Heart left ventricle (tissue), 16 donors: ENCODE data around the gene CTBP1. TPM values are rescaled to one million over a fixed set of nuclear protein-coding genes. Genes with fewer than 3 reads are reported as not detected.

ENCODE experiments used
- ATAC-seq, 4 donors: fragments of 200-7000 bp; cut with Tn5 transposase; one replicate each; pipeline ENCODE4 v1.9.1; 2020 to 2022; ENCODE audit warnings: moderate library complexity in 4 of 4, mild to moderate bottlenecking in 3 of 4, moderate number of reproducible peaks in 1 of 4
- DNase-seq, 5 donors: peaks; one replicate each; pipeline ENCODE4 v3.0.0-alpha.2; 2020
- H3K27ac ChIP-seq, 12 donors: fragments of 200-600 bp; sonication (generic) in 4 of 12; one replicate each; pipeline versions ENCODE4 v1.5.0 to v1.8.0; 2016 to 2022; ENCODE audit warnings: mild to moderate bottlenecking in 2 of 12
- H3K27me3 ChIP-seq, 9 donors: fragments of 200-600 bp; sonication (generic) in 2 of 9; one replicate each; pipeline versions ENCODE4 v1.5.1 to v1.8.0; 2016 to 2022; ENCODE audit warnings: mild to moderate bottlenecking in 3 of 9
- H3K36me3 ChIP-seq, 9 donors: fragments of 200-600 bp; sonication (generic) in 2 of 9; one replicate each; pipeline versions ENCODE4 v1.5.0 to v1.8.0; 2018 to 2022; ENCODE audit warnings: mild to moderate bottlenecking in 2 of 9
- H3K4me1 ChIP-seq, 12 donors: fragments of 200-600 bp; sonication (generic) in 4 of 12; one replicate each; pipeline versions ENCODE4 v1.5.0 to v1.8.0; 2016 to 2022; ENCODE audit warnings: mild to moderate bottlenecking in 3 of 12
- H3K4me3 ChIP-seq, 12 donors: fragments of 200-600 bp; sonication (generic) in 4 of 12; one replicate each; pipeline versions ENCODE4 v1.5.0 to v1.8.0; 2017 to 2022; ENCODE audit warnings: mild to moderate bottlenecking in 9 of 12, moderate library complexity in 4 of 12
- H3K9me3 ChIP-seq, 12 donors: fragments of 200-600 bp; sonication (generic) in 4 of 12; one replicate each; pipeline versions ENCODE4 v1.5.0 to v1.8.0; 2016 to 2022; ENCODE audit warnings: mild to moderate bottlenecking in 1 of 12
- POLR2A ChIP-seq, 2 donors: fragments of 450-650 bp; IDR thresholded peaks; one replicate each; pipeline ENCODE4 v1.6.1; 2017; ENCODE audit warnings: antibody characterized with exemption in 2 of 2, mild to moderate bottlenecking in 2 of 2, moderate library complexity in 2 of 2
- WGBS, 4 donors: extraction: QIAGEN DNeasy Blood & Tissue Kit in 2 of 4; methylation state at CpG; one replicate each; pipeline versions ENCODE4 v1.1.5 to v1.1.7; 2013 to 2018; 5-methylcytosine and 5-hydroxymethylcytosine counted together
- intact Hi-C, 10 donors: fragments of 100-400 bp; cut with DNase I; formaldehyde crosslinking; loops; one replicate each; pipeline versions ENCODE4 v1.11.1 to v1.14.2; 2022
- polyA plus RNA-seq, 2 donors: library from polyadenylated mRNA; stranded (reverse); fragments of 200-250 nt; gene quantifications; one replicate each; pipeline ENCODE4 v1.2.3, GENCODE V29; 2013
- total RNA-seq, 9 donors: library from RNA; depleted of rRNA in 2 of 9; stranded (reverse); fragments of >200 nt in 2 of 9; fragmentation: NEBNext Ultra II Directional in 3 of 9; extraction: Animal tissue kit (Norgen Biotek cat#: 25700) in 3 of 9; gene quantifications; one replicate each; pipeline versions ENCODE4 v1.1.0 to v1.2.4, GENCODE V29; 2016 to 2023
- TF ChIP-seq, protein P1 (sequence below), 12 donors: fragments of 200-600 bp; sonication (generic) in 4 of 12; IDR thresholded peaks; one replicate each; pipeline versions ENCODE4 v1.5.0 to v1.8.0; 2018 to 2022; ENCODE audit warnings: antibody characterized with exemption in 12 of 12, mild to moderate bottlenecking in 5 of 12
- donor health status: ischemic (EF 13 %, LVEDD 7.1; RV severe dilation, severe dysfunction).
- donor health status: healthy with polysubstance abuse.
- donor health status: DM: no; HTN: yes; CAD: no.
- donor health status: DM: no; HTN: no; CAD: no.
- donor health status: ischemic (EF 25% LVEDD 6.9; RV normal size, moderate dysfunction).
- donor health status: ischemic (EF 25% LVEDD 5.7; RV mildly dilated, moderate dysfunction).
- donor health status: healthy.
- donor health status: DM: yes; HTN: yes; CAD: no.
- donor health status: ischemic (EF 35%, LVEDD 5.7; RV mildly dilated, moderate dysfunction).
- donor health status: nonischemic (EF 11% LVEDD 7.7; RV severe dilation, severe dysfunction).
- donor health status: DM: yes; HTN: yes; CAD: no.
- donor health status: PGD.
- donor health status: ischemic (EF 29% LVEDD 5.4; RV normal size, mild dysfunction).
- donor health status: nonischemic (EF 23%, LVEDD 6.1; RV moderate dilation, normal function).

CTBP1 gene
- total and polyA plus RNA-seq, 11 donors, result 92.0 to 165 (median 128) TPM

DNA sequence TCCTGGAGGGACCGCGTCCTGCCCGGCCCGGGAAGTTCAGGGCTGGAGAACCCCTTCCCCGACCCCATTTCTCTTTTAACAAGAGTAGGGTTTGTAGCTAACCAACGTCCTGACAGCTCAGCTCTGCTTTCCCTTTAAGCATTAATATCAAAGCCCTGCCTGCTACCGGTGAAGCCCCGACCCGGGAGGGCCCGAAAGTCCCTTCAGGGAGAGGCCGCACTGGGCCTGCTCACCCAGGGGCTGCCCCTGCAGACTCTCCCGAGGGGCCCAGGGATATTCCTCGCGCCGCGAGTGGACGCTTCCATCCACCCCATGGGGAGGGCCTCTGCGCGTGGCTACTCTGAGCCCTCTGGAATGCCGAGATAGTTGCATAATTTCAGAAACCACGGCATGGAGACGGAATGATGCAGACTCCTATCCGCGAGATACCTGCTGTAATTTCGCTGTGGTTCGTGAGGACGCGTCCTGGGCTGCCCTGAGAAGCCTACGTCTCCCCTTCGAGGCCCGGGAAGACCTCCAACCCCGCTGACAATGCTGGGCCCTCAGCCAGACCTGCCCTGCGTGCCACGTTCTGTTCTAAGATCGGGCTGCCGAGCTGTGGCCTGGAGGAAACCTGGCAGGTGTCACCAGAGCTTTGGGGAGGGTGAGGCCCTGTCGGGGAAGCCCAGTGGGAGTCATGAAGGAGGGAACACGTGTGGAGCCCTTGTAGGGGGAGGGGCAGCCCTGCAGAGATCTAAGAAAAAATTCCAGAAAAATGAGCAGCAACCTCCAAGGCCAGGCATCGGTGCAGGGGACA, 999 bp upstream of the CTBP1 start:
- TF ChIP-seq POLR2A (IDR thresholded peaks at IDR 0.05), result no peak
- TF ChIP-seq, protein P1, sequence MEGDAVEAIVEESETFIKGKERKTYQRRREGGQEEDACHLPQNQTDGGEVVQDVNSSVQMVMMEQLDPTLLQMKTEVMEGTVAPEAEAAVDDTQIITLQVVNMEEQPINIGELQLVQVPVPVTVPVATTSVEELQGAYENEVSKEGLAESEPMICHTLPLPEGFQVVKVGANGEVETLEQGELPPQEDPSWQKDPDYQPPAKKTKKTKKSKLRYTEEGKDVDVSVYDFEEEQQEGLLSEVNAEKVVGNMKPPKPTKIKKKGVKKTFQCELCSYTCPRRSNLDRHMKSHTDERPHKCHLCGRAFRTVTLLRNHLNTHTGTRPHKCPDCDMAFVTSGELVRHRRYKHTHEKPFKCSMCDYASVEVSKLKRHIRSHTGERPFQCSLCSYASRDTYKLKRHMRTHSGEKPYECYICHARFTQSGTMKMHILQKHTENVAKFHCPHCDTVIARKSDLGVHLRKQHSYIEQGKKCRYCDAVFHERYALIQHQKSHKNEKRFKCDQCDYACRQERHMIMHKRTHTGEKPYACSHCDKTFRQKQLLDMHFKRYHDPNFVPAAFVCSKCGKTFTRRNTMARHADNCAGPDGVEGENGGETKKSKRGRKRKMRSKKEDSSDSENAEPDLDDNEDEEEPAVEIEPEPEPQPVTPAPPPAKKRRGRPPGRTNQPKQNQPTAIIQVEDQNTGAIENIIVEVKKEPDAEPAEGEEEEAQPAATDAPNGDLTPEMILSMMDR (IDR thresholded peaks at IDR 0.05), result peak in 1 of 12 donors; percentile 2
- Histone ChIP-seq H3K27me3 (no peaks in the 10 kb centered on the region), H3K4me1 (peaks cover 7 to 47% (median 42%) of the 10 kb centered on the region in 12 donors), H3K9me3 (no peaks in the 10 kb centered on the region), H3K4me3 (peak overlapping the region; percentile 39 to 94 (median 78)), H3K27ac (peak overlapping the region; percentile 91 to 100 (median 98)), H3K36me3 (peaks cover 0 to 8% (median 0%) of the 10 kb centered on the region in 9 donors)
- WGBS, 4 donors, result 19 to 31% (median 21%) methylated on average over 24 to 39 of the region's 39 CpGs
- intact Hi-C loops, result loop anchor here (1.0 to 10.0 kb wide), 12 partner anchors 37 to 97 kb away; partner anchors contain the start of genes UVSSA (in 5 of the 10) and MAEA (in 3 of the 10)
- peak in 2 of 5 donors; percentile 28 to 71 for DNase-seq
- ATAC-seq, result peak; percentile 2 to 23 (median 16)

DNA sequence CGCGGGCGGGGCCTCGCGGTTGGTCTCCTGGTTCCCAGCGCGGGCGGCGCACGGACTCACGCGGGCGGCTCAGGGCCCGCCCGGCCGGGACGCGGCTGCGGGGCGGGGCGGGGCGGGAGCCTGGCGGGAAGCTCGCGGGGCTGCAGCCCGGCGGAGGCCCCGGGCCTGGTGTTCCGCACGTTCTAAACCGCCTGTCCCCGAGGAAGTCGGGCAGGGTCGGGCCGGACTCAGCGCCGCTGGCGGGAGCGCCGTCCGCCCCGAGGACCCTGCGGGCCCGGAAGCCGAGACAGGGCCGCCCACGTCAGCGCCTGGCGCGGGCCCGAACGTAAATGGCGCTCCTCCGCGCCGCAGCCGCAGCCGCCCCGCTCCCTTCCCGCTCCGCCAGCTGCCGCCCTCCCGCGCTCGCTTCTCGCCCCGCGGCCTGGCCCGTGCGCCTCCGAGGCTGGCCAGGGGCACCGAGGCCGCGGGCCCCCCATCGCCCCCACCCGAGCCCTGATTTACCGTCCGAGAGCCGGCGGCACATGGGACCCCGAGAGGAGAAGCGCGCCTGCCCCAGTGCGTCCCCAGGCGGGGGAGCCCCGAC, 309 bp upstream of the CTBP1 start:
- peak overlapping the region; percentile 91 to 100 (median 98) for H3K27ac ChIP-seq
- peaks cover 0 to 8% (median 0%) of the 10 kb centered on the region in 9 donors for H3K36me3 ChIP-seq
- no peaks in the 10 kb centered on the region for H3K9me3 ChIP-seq
- peak overlapping the region; percentile 39 to 94 (median 78) for H3K4me3 ChIP-seq
- H3K4me1 ChIP-seq, result peaks cover 7 to 54% (median 49%) of the 10 kb centered on the region in 12 donors
- TF ChIP-seq, protein P1 (IDR thresholded peaks at IDR 0.05), result peak in 1 of 12 donors; percentile 13
- TF ChIP-seq POLR2A (IDR thresholded peaks at IDR 0.05), result peak in 1 of 2 donors; percentile 63
- 0% methylated on average over 6 to 86 of the region's 86 CpGs for WGBS, 4 donors
- no peaks in the 10 kb centered on the region for H3K27me3 ChIP-seq
- intact Hi-C loops, result loop anchor here in 7 of 10 donors (1.0 to 10.0 kb wide), 9 partner anchors 37 to 98 kb away; partner anchors contain the start of genes UVSSA (in 3 of the 7) and MAEA (in 1 of the 7)
- peak; percentile 89 to 93 (median 91) for DNase-seq
- peak; percentile 25 to 69 (median 68) for ATAC-seq

DNA sequence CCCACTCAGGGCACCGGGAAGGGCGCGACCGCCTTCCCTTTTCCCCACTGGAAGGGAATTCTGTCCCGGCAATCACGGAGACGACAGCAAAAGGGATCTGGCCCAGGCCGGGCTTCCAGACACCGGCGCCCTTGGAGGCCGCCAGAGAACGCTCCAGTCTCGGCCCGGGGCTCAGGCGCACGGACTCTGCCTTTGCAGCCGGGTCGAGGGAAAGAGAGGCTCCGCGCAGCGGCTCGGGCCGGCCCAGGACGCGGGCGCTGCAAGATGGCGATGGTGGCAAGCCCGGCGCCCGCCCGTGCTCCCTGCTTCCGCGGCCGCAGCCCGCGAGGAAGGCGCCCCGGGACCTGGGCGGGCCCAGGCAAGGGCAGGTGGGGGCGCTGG, 1.1 kb downstream of the CTBP1 start:
- TF ChIP-seq, protein P1 (IDR thresholded peaks at IDR 0.05), result no peak
- no peak for TF ChIP-seq POLR2A (IDR thresholded peaks at IDR 0.05)
- WGBS, 4 donors, result 0 to 1% (median 0%) methylated on average over 24 to 40 of the region's 40 CpGs
- Histone ChIP-seq H3K4me1 (peaks cover 11 to 68% (median 62%) of the 10 kb centered on the region in 12 donors), H3K4me3 (peak overlapping the region; percentile 62 to 98 (median 86)), H3K27ac (peak overlapping the region; percentile 80 to 100 (median 98)), H3K36me3 (peaks cover 0 to 8% (median 0%) of the 10 kb centered on the region in 9 donors), H3K27me3 (no peaks in the 10 kb centered on the region), H3K9me3 (no peaks in the 10 kb centered on the region)
- peak in 2 of 4 donors; percentile 0 to 36 for ATAC-seq
- no peak for DNase-seq
- intact Hi-C loops, result loop anchor here in 7 of 10 donors (2.0 to 10.0 kb wide), 8 partner anchors 36 to 99 kb away; partner anchors contain the start of genes UVSSA (in 3 of the 7) and MAEA (in 1 of the 7)
